DND-41 (cell line): ENCODE data around the gene NUCB2.

ENCODE experiments used
- ATAC-seq: fragments of 200-7000 bp; cut with Tn5 transposase; 3 replicates; pipeline ENCODE4 v1.9.1; 2021; ENCODE audit warnings: low read depth; ENCODE audit not compliant: insufficient read depth
- DNase-seq: peaks from one replicate; pipeline ENCODE4 v3.0.0-alpha.2; 2020
- H2AFZ ChIP-seq: 2 replicates; pipeline ENCODE4 v1.6.0; 2012; ENCODE audit warnings: low read depth, low read length
- H3K27ac ChIP-seq: 2 replicates; pipeline ENCODE4 v1.5.1; 2012; ENCODE audit warnings: low read length, inconsistent platforms
- H3K27me3 ChIP-seq: fragments of 200-600 bp; sonication (generic); 2 replicates; pipeline ENCODE4 v1.6.0; 2012; ENCODE audit warnings: low read length, mild to moderate bottlenecking, inconsistent platforms; ENCODE audit not compliant: insufficient read depth, poor library complexity
- H3K36me3 ChIP-seq: 2 replicates; pipeline ENCODE4 v1.5.1; 2012; ENCODE audit warnings: low read length, inconsistent platforms; ENCODE audit not compliant: insufficient read depth
- H3K4me1 ChIP-seq: 2 replicates; pipeline ENCODE4 v1.5.1; 2012; ENCODE audit warnings: mild to moderate bottlenecking, low read length; ENCODE audit not compliant: insufficient read depth
- H3K4me2 ChIP-seq: 2 replicates; pipeline ENCODE4 v1.6.0; 2012; ENCODE audit warnings: mild to moderate bottlenecking, moderate library complexity, low read length, inconsistent platforms; ENCODE audit not compliant: insufficient read depth
- H3K4me3 ChIP-seq, 2 experiments: fragments of 200-600 bp in 1 of 2; shearing (Covaris generic) in 1 of 2; 2 replicates each; pipeline ENCODE4 v1.5.1; 2012 to 2016; ENCODE audit warnings: inconsistent platforms in 2 of 2, low read length in 2 of 2, mild to moderate bottlenecking in 2 of 2, low read depth in 1 of 2, moderate library complexity in 1 of 2
- H3K79me2 ChIP-seq: 2 replicates; pipeline ENCODE4 v1.6.0; 2012; ENCODE audit warnings: low read length, inconsistent platforms; ENCODE audit not compliant: insufficient read depth
- H3K9ac ChIP-seq: 2 replicates; pipeline ENCODE4 v1.6.0; 2012; ENCODE audit warnings: low read depth, mild to moderate bottlenecking, inconsistent platforms, low read length, moderate library complexity
- H3K9me3 ChIP-seq: 2 replicates; pipeline ENCODE4 v1.5.1; 2012; ENCODE audit warnings: low read length, moderate library complexity, mild to moderate bottlenecking, inconsistent platforms; ENCODE audit not compliant: insufficient read depth, severe bottlenecking
- H4K20me1 ChIP-seq: 2 replicates; pipeline ENCODE4 v1.6.0; 2012; ENCODE audit warnings: low read length; ENCODE audit not compliant: insufficient read depth
- CTCF ChIP-seq: IDR thresholded peaks from 2 replicates; pipeline ENCODE4 v1.5.1; 2012; ENCODE audit warnings: borderline replicate concordance, low read length, moderate library complexity, mild to moderate bottlenecking; ENCODE audit not compliant: poor library complexity, severe bottlenecking; ENCODE audit errors: extremely low read depth
- EZH2 ChIP-seq: IDR thresholded peaks from 3 replicates; pipeline ENCODE4 v1.6.1; 2012; ENCODE audit warnings: borderline replicate concordance, low read depth, mild to moderate bottlenecking, moderate library complexity, low read length, inconsistent platforms; ENCODE audit not compliant: severe bottlenecking

Gene NUCB2

GRCh38 chr11:17314232-17314547 lies 37.7 kb downstream of the NUCB2 start:
- no peak overlapping the region for H2AFZ ChIP-seq
- H3K4me3 ChIP-seq: no peak overlapping the region
- H3K79me2 ChIP-seq: peaks cover 86% of the 10 kb centered on the region
- ATAC-seq (no peak), DNase-seq (no peak)
- H3K9ac ChIP-seq: no peak overlapping the region
- H4K20me1 ChIP-seq: peaks cover 19% of the 10 kb centered on the region; the same call in 1 of the 2 replicates
- H3K36me3 ChIP-seq: peaks cover 100% of the 10 kb centered on the region
- H3K27me3 ChIP-seq: no peaks in the 10 kb centered on the region
- no peak overlapping the region for H3K27ac ChIP-seq
- H3K4me2 ChIP-seq: no peak overlapping the region
- H3K4me1 ChIP-seq: 0 out of 2 replicates have a peak, but pooled peaks cover 3% of the 10 kb centered on the region
- H3K9me3 ChIP-seq: no peaks in the 10 kb centered on the region
- no peak for TF ChIP-seq CTCF
- no peak for TF ChIP-seq EZH2

GRCh38 chr11:17314904-17315426 lies 38.4 kb downstream of the NUCB2 start:
- H3K27ac ChIP-seq: no peak overlapping the region
- no peak overlapping the region for H2AFZ ChIP-seq
- H3K9ac ChIP-seq: no peak overlapping the region
- no peak overlapping the region for H3K4me3 ChIP-seq
- no peaks in the 10 kb centered on the region for H3K9me3 ChIP-seq
- peaks cover 23% of the 10 kb centered on the region; the same call in 1 of the 2 replicates for H4K20me1 ChIP-seq
- H3K4me1 ChIP-seq: 0 out of 2 replicates have a peak, but pooled peaks cover 3% of the 10 kb centered on the region
- no peak for DNase-seq
- H3K79me2 ChIP-seq: peaks cover 87% of the 10 kb centered on the region
- peaks cover 100% of the 10 kb centered on the region for H3K36me3 ChIP-seq
- ATAC-seq: no peak
- no peak for TF ChIP-seq EZH2
- TF ChIP-seq CTCF: no peak
- no peak overlapping the region for H3K4me2 ChIP-seq
- H3K27me3 ChIP-seq: no peaks in the 10 kb centered on the region

- H3K27me3 ChIP-seq: no peaks in the 10 kb centered on the region
- peaks cover 54% of the 10 kb centered on the region for H3K79me2 ChIP-seq
- no peak overlapping the region for H3K9ac ChIP-seq
- peak; percentile 62 for ATAC-seq
- no peak overlapping the region for H3K4me2 ChIP-seq
- H3K4me3 ChIP-seq: no peak overlapping the region
- no peak for TF ChIP-seq EZH2
- peak; percentile 37 for TF ChIP-seq CTCF
- no peaks in the 10 kb centered on the region for H3K9me3 ChIP-seq
- no peaks in the 10 kb centered on the region for H3K4me1 ChIP-seq
- no peak for DNase-seq
- H3K27ac ChIP-seq: no peak overlapping the region
- H3K36me3 ChIP-seq: peaks cover 99% of the 10 kb centered on the region
- peaks cover 39% of the 10 kb centered on the region for H4K20me1 ChIP-seq
- no peak overlapping the region for H2AFZ ChIP-seq
Measured at GRCh38 chr11:17328871-17329494, 52.4 kb downstream of the NUCB2 start.
